Suprapubic skin (tissue), 4 donors: ENCODE data around the gene LNPEP. TPM values are rescaled to one million over a fixed set of nuclear protein-coding genes. Genes with fewer than 3 reads are reported as not detected.

Experiments used
- DNase-seq, 2 donors: peaks; one replicate each; pipeline ENCODE4 v3.0.0-alpha.2; 2019; ENCODE audit warnings: low spot score in 2 of 2
- H3K27ac ChIP-seq: fragments of 200-600 bp; sonication (generic); one replicate; pipeline ENCODE4 v1.5.1; 2019
- H3K27me3 ChIP-seq: fragments of 200-600 bp; sonication (generic); one replicate; pipeline ENCODE4 v1.5.1; 2019
- H3K36me3 ChIP-seq: fragments of 200-600 bp; sonication (generic); one replicate; pipeline ENCODE4 v1.5.1; 2019
- H3K4me1 ChIP-seq: fragments of 200-600 bp; sonication (generic); one replicate; pipeline ENCODE4 v1.5.1; 2019
- H3K4me3 ChIP-seq: fragments of 200-600 bp; sonication (generic); one replicate; pipeline ENCODE4 v1.5.1; 2019; ENCODE audit warnings: mild to moderate bottlenecking
- H3K9me3 ChIP-seq: fragments of 200-600 bp; sonication (generic); one replicate; pipeline ENCODE4 v1.5.1; 2019
- EP300 ChIP-seq: sonication (generic); formaldehyde crosslinking; IDR thresholded peaks from one replicate; pipeline ENCODE4 v1.6.1; 2017; ENCODE audit warnings: antibody characterized with exemption
- POLR2A ChIP-seq, 2 donors: fragments of 450-650 bp; IDR thresholded peaks; one replicate each; pipeline ENCODE4 v1.6.1; 2017; ENCODE audit warnings: antibody characterized with exemption in 2 of 2, mild to moderate bottlenecking in 2 of 2, moderate library complexity in 2 of 2
- POLR2AphosphoS5 ChIP-seq, 3 donors: sonication (generic); formaldehyde crosslinking; IDR thresholded peaks; one replicate each; pipeline ENCODE4 v1.6.1; 2017; ENCODE audit warnings: antibody characterized with exemption in 3 of 3
- WGBS: methylation state at CpG from one replicate; pipeline ENCODE4 v1.1.5; 2018; 5-methylcytosine and 5-hydroxymethylcytosine counted together
- total RNA-seq, 4 donors: library from RNA; depleted of rRNA; stranded (reverse); fragments of >200 nt; gene quantifications; one replicate each; pipeline ENCODE4 v1.1.0, GENCODE V29; 2016
- TF ChIP-seq, protein P1 (sequence below), 2 donors: fragments of 200-600 bp in 1 of 2; fragments of 450-650 bp in 1 of 2; sonication (generic) in 1 of 2; IDR thresholded peaks; one replicate each; pipeline ENCODE4 v1.5.1; 2016 to 2019; ENCODE audit warnings: antibody characterized with exemption in 2 of 2, mild to moderate bottlenecking in 1 of 2, moderate library complexity in 1 of 2

Gene LNPEP
- total RNA-seq, 4 donors from 2014 or later: 43.7 to 107 (median 69.9) TPM

DNA sequence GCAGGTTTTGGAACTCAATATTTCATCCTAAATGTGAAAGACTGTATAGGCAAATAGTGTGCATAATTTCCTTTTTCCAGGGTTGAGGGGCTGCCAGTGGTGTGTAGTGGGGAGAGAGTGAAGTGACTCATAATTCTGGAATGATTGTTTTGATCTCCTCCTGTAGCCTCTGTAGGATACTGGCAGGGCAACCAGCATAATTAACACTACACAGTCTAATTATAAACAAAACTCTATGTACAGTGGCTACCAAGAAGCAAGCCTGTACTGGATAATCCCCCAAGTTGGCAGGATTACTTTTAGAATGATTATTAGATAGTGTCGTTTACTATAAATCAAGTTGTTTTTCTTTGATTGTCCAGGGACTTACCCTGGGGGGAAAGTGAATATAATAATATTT, 32.2 kb downstream of the LNPEP start:
- H3K4me3 ChIP-seq: no peak overlapping the region
- peaks cover 35% of the 10 kb centered on the region for H3K4me1 ChIP-seq
- TF ChIP-seq, protein P1, sequence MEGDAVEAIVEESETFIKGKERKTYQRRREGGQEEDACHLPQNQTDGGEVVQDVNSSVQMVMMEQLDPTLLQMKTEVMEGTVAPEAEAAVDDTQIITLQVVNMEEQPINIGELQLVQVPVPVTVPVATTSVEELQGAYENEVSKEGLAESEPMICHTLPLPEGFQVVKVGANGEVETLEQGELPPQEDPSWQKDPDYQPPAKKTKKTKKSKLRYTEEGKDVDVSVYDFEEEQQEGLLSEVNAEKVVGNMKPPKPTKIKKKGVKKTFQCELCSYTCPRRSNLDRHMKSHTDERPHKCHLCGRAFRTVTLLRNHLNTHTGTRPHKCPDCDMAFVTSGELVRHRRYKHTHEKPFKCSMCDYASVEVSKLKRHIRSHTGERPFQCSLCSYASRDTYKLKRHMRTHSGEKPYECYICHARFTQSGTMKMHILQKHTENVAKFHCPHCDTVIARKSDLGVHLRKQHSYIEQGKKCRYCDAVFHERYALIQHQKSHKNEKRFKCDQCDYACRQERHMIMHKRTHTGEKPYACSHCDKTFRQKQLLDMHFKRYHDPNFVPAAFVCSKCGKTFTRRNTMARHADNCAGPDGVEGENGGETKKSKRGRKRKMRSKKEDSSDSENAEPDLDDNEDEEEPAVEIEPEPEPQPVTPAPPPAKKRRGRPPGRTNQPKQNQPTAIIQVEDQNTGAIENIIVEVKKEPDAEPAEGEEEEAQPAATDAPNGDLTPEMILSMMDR (IDR thresholded peaks at IDR 0.05): no peak
- TF ChIP-seq POLR2A (IDR thresholded peaks at IDR 0.05): no peak
- TF ChIP-seq POLR2AphosphoS5 (IDR thresholded peaks at IDR 0.05): no peak
- TF ChIP-seq EP300: no peak
- DNase-seq: no peak
- H3K36me3 ChIP-seq: no peaks in the 10 kb centered on the region
- 33% methylated on average over 1 of the region's 1 CpG for WGBS
- H3K27me3 ChIP-seq: no peaks in the 10 kb centered on the region
- no peak overlapping the region for H3K27ac ChIP-seq
- H3K9me3 ChIP-seq: no peaks in the 10 kb centered on the region

- Histone ChIP-seq H3K9me3 (no peaks in the 10 kb centered on the region), H3K27ac (peak overlapping the region; percentile 34), H3K4me1 (peaks cover 31% of the 10 kb centered on the region), H3K27me3 (no peaks in the 10 kb centered on the region), H3K36me3 (no peaks in the 10 kb centered on the region), H3K4me3 (no peak overlapping the region)
- TF ChIP-seq POLR2A (IDR thresholded peaks at IDR 0.05) (no peak), POLR2AphosphoS5 (IDR thresholded peaks at IDR 0.05) (no peak), EP300 (no peak)
- TF ChIP-seq, protein P1 (IDR thresholded peaks at IDR 0.05): no peak
- DNase-seq: no peak
- 56% methylated on average over 2 of the region's 2 CpGs for WGBS
These were observed 32.7 kb downstream of the LNPEP start for GRCh38 chr5:96968614-96969013.

DNA sequence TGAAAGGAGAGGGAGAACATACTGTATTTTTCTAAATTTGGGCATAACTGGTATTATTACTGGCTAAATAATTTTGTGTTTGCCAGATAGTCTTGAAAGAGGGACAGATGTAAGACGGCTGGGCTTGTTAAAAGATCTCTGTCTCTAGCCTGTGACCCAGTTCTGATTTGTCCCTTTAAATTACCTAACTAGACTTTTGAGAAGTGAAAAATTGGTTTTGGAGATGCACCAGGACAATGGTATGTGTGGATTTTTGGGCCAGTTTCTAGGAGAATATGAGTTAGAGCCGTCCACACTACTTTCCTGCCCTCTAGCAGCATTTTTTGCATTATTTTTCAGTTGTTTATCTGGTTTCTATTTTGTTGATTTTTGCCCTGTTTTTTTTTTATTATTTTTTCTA, 33.5 kb downstream of the LNPEP start:
- no peak for DNase-seq
- Histone ChIP-seq H3K9me3 (no peaks in the 10 kb centered on the region), H3K4me1 (peaks cover 29% of the 10 kb centered on the region), H3K27ac (no peak overlapping the region), H3K27me3 (no peaks in the 10 kb centered on the region), H3K4me3 (no peak overlapping the region), H3K36me3 (no peaks in the 10 kb centered on the region)
- 33% methylated on average over 2 of the region's 2 CpGs for WGBS
- TF ChIP-seq POLR2AphosphoS5 (IDR thresholded peaks at IDR 0.05) (no peak), EP300 (no peak), POLR2A (IDR thresholded peaks at IDR 0.05) (no peak)
- TF ChIP-seq, protein P1 (IDR thresholded peaks at IDR 0.05): no peak

DNA sequence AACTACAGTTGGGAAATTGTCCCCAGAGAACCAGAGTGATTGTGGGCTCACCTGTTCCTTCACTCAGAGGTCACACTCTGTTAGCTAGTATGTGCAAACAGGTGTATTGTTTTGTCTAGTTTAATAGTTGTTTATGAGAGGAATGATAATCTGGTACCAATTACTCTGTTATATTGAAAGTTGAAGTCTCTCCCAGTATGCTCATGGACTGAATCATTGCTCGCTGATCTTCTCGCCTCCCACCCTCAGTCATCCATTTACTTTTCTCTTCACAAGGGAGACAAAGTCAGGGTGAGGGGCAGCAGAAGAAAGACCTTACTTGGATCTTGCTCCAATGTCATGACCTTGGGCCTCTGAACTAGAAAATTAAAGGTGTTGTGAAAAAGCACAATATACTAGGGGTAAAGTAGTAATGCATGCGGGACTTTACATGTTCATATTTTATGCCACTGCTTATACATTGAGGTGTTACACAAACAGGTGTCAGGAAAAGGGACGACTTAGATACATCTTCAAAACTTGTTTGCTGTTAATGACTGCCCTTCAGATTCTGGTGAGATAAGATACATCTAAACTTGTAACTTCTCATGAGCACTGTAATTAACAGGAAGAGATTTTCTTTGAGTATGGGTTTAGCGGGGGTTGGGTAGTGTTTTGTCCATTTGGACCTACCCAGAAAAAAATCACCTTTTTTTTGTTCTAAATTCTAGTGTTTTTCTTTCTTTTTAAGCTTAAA, 36.9 kb downstream of the LNPEP start:
- no peak overlapping the region for H3K4me3 ChIP-seq
- no peaks in the 10 kb centered on the region for H3K36me3 ChIP-seq
- no peak overlapping the region for H3K27ac ChIP-seq
- whole genome bisulfite sequencing: 89% methylated on average over 5 of the region's 5 CpGs
- no peak for DNase-seq
- peaks cover 28% of the 10 kb centered on the region for H3K4me1 ChIP-seq
- H3K9me3 ChIP-seq: no peaks in the 10 kb centered on the region
- TF ChIP-seq POLR2AphosphoS5 (IDR thresholded peaks at IDR 0.05): no peak
- no peak for TF ChIP-seq POLR2A (IDR thresholded peaks at IDR 0.05)
- no peak for TF ChIP-seq EP300
- H3K27me3 ChIP-seq: no peaks in the 10 kb centered on the region

GRCh38 chr5:96973532-96974401, 37.9 kb downstream of the LNPEP start:
- H3K4me3 ChIP-seq: no peak overlapping the region
- H3K9me3 ChIP-seq: no peaks in the 10 kb centered on the region
- DNase-seq: no peak
- H3K4me1 ChIP-seq: peaks cover 18% of the 10 kb centered on the region
- no peak overlapping the region for H3K27ac ChIP-seq
- H3K36me3 ChIP-seq: no peaks in the 10 kb centered on the region
- H3K27me3 ChIP-seq: no peaks in the 10 kb centered on the region
- 95% methylated on average over 2 of the region's 2 CpGs for WGBS
- TF ChIP-seq POLR2AphosphoS5 (IDR thresholded peaks at IDR 0.05) (no peak), EP300 (no peak), POLR2A (IDR thresholded peaks at IDR 0.05) (no peak)
- TF ChIP-seq, protein P1 (IDR thresholded peaks at IDR 0.05): no peak
